HepG2 (cell line): Measurements from ENCODE around the gene RMRP. TPM values are rescaled to one million over a fixed set of nuclear protein-coding genes. Genes with fewer than 3 reads are reported as not detected.

ENCODE experiments used
- ASH2L ChIP-seq: fragments of 300-600, 200-600 bp; sonication (generic); IDR thresholded peaks from 2 replicates; pipeline ENCODE4 v1.7.0; 2017; ENCODE audit warnings: low read depth, mild to moderate bottlenecking, moderate library complexity, mixed read lengths, low read length; ENCODE audit not compliant: insufficient read length
- FOXJ3 ChIP-seq: sonication (generic); formaldehyde crosslinking; IDR thresholded peaks from 2 replicates; pipeline ENCODE4 v1.4.0; 2020; ENCODE audit warnings: missing genetic modification reagents, mild to moderate bottlenecking, borderline replicate concordance
- HMGA1 ChIP-seq: sonication (generic); formaldehyde crosslinking; conservative IDR thresholded peaks from 2 replicates; pipeline ENCODE4 v1.4.0; 2020; ENCODE audit warnings: missing genetic modification reagents
- NFE2 ChIP-seq: sonication (generic); formaldehyde crosslinking; IDR thresholded peaks from 2 replicates; pipeline ENCODE4 v1.4.0; 2020; ENCODE audit warnings: missing genetic modification reagents
- RXRA ChIP-seq: sonication (generic); formaldehyde crosslinking; IDR thresholded peaks from 2 replicates; pipeline ENCODE4 v1.5.1; 2020; ENCODE audit warnings: missing genetic modification reagents
- SRSF9 ChIP-seq: fragments of 200-400 bp; formaldehyde crosslinking; IDR thresholded peaks from 2 replicates; pipeline ENCODE4 v1.6.1; 2018; ENCODE audit warnings: borderline replicate concordance, mild to moderate bottlenecking, low read depth, low read length; ENCODE audit not compliant: insufficient read depth, poor library complexity, severe bottlenecking
- XBP1 ChIP-seq: sonication (generic); formaldehyde crosslinking; IDR thresholded peaks from 2 replicates; pipeline ENCODE4 v1.5.0; 2020; ENCODE audit warnings: missing genetic modification reagents
- YEATS2 ChIP-seq: sonication (generic); formaldehyde crosslinking; IDR thresholded peaks from 2 replicates; pipeline ENCODE4 v1.4.0; 2020; ENCODE audit warnings: missing genetic modification reagents, borderline replicate concordance
- ZNF274 ChIP-seq: sonication (generic); formaldehyde crosslinking; IDR thresholded peaks from 2 replicates; pipeline ENCODE4 v1.5.1; 2020; ENCODE audit warnings: mild to moderate bottlenecking, missing genetic modification reagents
- ZNF292 ChIP-seq: sonication (generic); formaldehyde crosslinking; IDR thresholded peaks from 2 replicates; pipeline ENCODE4 v1.8.1; 2022; ENCODE audit warnings: mild to moderate bottlenecking, low read depth, missing genetic modification reagents, borderline replicate concordance
- ZNF550 ChIP-seq: sonication (generic); formaldehyde crosslinking; IDR thresholded peaks from 2 replicates; pipeline ENCODE4 v1.4.0; 2020; ENCODE audit warnings: mild to moderate bottlenecking, missing genetic modification reagents, borderline replicate concordance
- ZNF556 ChIP-seq: sonication (generic); formaldehyde crosslinking; IDR thresholded peaks from 2 replicates; pipeline ENCODE4 v1.4.0; 2020; ENCODE audit warnings: mild to moderate bottlenecking, missing genetic modification reagents, borderline replicate concordance
- ZNF570 ChIP-seq: sonication (generic); formaldehyde crosslinking; IDR thresholded peaks from 2 replicates; pipeline ENCODE4 v1.4.0; 2020; ENCODE audit warnings: mild to moderate bottlenecking, missing genetic modification reagents, borderline replicate concordance
- ZNF589 ChIP-seq: sonication (generic); formaldehyde crosslinking; conservative IDR thresholded peaks from 2 replicates; pipeline ENCODE4 v1.8.0; 2022; ENCODE audit warnings: mild to moderate bottlenecking, moderate library complexity, missing genetic modification reagents
- ZNF781 ChIP-seq: sonication (generic); formaldehyde crosslinking; IDR thresholded peaks from 2 replicates; pipeline ENCODE4 v1.5.1; 2020; ENCODE audit warnings: borderline replicate concordance, mild to moderate bottlenecking, missing genetic modification reagents; ENCODE audit errors: not compliant biosample characterization
- ZNF816 ChIP-seq: sonication (generic); formaldehyde crosslinking; IDR thresholded peaks from 2 replicates; pipeline ENCODE4 v1.8.0; 2022; ENCODE audit warnings: missing genetic modification reagents, mild to moderate bottlenecking, borderline replicate concordance
- polyA plus RNA-seq, 8 experiments: library from polyadenylated mRNA; depleted of rRNA in 3 of 8; stranded (reverse) in 7 of 8; unstranded in 1 of 8; fragments of >200 nt; fragmentation: Illumina TruSeq in 4 of 8; extraction: Trizol in 4 of 8; gene quantifications; 2 replicates each; pipeline versions ENCODE4 v1.2.1 to v1.2.3, GENCODE V29; 2011 to 2016; ENCODE audit warnings: low read depth in 4 of 8, missing spikeins in 1 of 8, mixed read lengths in 1 of 8; ENCODE audit not compliant: insufficient read depth in 1 of 8
- total RNA-seq, 5 experiments: library from RNA; depleted of rRNA; stranded (reverse); fragments of >200 nt; fragmentation: Illumina TruSeq; extraction: Trizol; gene quantifications; 2 replicates each; pipeline ENCODE4 v1.2.3, GENCODE V29; 2016; ENCODE audit warnings: low read depth in 1 of 5
- TF ChIP-seq, protein P1 (sequence below): sonication (generic); formaldehyde crosslinking; IDR thresholded peaks from 2 replicates; pipeline ENCODE4 v1.5.1; 2020; ENCODE audit warnings: missing genetic modification reagents, mild to moderate bottlenecking, borderline replicate concordance
- TF ChIP-seq, protein P2 (sequence below): sonication (generic); formaldehyde crosslinking; IDR thresholded peaks from 2 replicates; pipeline ENCODE4 v1.8.1; 2023; ENCODE audit warnings: mild to moderate bottlenecking, missing genetic modification reagents
- TF ChIP-seq, protein P3 (sequence below): sonication (generic); formaldehyde crosslinking; IDR thresholded peaks from 2 replicates; pipeline ENCODE4 v1.8.0; 2022; ENCODE audit warnings: mild to moderate bottlenecking, missing genetic modification reagents, moderate library complexity
- TF ChIP-seq, protein P4 (sequence below): IDR thresholded peaks from 2 replicates; pipeline ENCODE4 v1.6.1; 2012; ENCODE audit warnings: low read length, improper control_type of control experiment

The RMRP gene
- total and polyA plus RNA-seq, 2 of the 13 experiments (the other 11 are each of a cell fraction or from before 2014, with no cell fraction given), result 51.4 to 4,025 TPM

DNA sequence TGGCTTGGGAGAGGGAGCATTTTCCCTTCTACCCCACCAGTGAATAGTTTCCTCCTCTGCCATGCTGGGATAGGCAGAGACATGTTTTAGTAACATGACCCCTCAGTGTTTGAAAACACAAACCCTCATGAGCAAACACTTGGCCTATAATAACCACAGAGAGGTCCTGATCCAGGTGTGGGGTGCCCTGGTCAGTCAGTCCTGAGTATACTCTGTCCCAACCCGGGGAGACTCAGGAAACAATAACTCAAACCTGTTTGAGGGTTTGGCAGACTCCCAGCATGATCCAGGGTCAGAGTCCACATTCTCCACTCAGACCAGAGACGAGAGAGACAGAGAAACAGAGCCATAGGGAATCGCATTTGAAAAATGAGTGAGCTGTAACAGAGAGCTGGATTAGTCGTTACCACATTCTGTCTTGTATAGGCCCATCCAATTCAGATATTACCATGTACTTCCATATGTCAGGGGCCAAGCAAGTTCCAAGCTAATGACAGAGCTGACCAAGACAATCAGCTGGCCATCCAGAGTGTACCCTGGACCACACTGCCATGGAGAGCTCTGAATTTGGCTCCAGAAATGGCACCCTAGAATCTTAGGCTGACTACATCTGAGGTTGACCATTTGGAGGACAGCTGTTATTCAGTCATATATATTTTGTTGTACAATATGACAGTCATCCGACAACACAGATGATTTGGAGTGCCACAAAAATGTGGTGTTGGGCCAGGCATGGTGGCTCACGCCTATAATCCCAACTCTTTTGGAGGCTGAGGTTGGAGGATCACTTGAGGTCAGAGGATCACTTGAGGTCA is 11.7 kb upstream of the RMRP start (continued):
- TF ChIP-seq, protein P1, sequence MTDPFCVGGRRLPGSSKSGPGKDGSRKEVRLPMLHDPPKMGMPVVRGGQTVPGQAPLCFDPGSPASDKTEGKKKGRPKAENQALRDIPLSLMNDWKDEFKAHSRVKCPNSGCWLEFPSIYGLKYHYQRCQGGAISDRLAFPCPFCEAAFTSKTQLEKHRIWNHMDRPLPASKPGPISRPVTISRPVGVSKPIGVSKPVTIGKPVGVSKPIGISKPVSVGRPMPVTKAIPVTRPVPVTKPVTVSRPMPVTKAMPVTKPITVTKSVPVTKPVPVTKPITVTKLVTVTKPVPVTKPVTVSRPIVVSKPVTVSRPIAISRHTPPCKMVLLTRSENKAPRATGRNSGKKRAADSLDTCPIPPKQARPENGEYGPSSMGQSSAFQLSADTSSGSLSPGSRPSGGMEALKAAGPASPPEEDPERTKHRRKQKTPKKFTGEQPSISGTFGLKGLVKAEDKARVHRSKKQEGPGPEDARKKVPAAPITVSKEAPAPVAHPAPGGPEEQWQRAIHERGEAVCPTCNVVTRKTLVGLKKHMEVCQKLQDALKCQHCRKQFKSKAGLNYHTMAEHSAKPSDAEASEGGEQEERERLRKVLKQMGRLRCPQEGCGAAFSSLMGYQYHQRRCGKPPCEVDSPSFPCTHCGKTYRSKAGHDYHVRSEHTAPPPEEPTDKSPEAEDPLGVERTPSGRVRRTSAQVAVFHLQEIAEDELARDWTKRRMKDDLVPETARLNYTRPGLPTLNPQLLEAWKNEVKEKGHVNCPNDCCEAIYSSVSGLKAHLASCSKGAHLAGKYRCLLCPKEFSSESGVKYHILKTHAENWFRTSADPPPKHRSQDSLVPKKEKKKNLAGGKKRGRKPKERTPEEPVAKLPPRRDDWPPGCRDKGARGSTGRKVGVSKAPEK, result no peak
- TF ChIP-seq ZNF556 (no peak), ZNF292 (CRISPR knock-in tag) (peak; percentile 72; the same call in 1 of the 2 replicates), ZNF816 (CRISPR knock-in tag) (no peak), YEATS2 (peak; percentile 59; the same call in 1 of the 2 replicates), ZNF274 (CRISPR knock-in tag) (no peak), HMGA1 (no peak), SRSF9 (no peak), ZNF589 (CRISPR knock-in tag) (no peak), ASH2L (peak; percentile 63), RXRA (CRISPR knock-in tag) (no peak), ZNF781 (CRISPR knock-in tag) (no peak), FOXJ3 (CRISPR knock-in tag) (peak; percentile 26; the same call in 1 of the 2 replicates), ZNF570 (CRISPR knock-in tag) (no peak), NFE2 (CRISPR knock-in tag) (no peak), ZNF550 (CRISPR knock-in tag) (no peak), XBP1 (no peak)
- TF ChIP-seq, protein P2, sequence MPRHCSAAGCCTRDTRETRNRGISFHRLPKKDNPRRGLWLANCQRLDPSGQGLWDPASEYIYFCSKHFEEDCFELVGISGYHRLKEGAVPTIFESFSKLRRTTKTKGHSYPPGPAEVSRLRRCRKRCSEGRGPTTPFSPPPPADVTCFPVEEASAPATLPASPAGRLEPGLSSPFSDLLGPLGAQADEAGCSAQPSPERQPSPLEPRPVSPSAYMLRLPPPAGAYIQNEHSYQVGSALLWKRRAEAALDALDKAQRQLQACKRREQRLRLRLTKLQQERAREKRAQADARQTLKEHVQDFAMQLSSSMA (CRISPR knock-in tag), result no peak
- TF ChIP-seq, protein P3, sequence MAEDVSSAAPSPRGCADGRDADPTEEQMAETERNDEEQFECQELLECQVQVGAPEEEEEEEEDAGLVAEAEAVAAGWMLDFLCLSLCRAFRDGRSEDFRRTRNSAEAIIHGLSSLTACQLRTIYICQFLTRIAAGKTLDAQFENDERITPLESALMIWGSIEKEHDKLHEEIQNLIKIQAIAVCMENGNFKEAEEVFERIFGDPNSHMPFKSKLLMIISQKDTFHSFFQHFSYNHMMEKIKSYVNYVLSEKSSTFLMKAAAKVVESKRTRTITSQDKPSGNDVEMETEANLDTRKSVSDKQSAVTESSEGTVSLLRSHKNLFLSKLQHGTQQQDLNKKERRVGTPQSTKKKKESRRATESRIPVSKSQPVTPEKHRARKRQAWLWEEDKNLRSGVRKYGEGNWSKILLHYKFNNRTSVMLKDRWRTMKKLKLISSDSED (CRISPR knock-in tag), result no peak
- TF ChIP-seq, protein P4, sequence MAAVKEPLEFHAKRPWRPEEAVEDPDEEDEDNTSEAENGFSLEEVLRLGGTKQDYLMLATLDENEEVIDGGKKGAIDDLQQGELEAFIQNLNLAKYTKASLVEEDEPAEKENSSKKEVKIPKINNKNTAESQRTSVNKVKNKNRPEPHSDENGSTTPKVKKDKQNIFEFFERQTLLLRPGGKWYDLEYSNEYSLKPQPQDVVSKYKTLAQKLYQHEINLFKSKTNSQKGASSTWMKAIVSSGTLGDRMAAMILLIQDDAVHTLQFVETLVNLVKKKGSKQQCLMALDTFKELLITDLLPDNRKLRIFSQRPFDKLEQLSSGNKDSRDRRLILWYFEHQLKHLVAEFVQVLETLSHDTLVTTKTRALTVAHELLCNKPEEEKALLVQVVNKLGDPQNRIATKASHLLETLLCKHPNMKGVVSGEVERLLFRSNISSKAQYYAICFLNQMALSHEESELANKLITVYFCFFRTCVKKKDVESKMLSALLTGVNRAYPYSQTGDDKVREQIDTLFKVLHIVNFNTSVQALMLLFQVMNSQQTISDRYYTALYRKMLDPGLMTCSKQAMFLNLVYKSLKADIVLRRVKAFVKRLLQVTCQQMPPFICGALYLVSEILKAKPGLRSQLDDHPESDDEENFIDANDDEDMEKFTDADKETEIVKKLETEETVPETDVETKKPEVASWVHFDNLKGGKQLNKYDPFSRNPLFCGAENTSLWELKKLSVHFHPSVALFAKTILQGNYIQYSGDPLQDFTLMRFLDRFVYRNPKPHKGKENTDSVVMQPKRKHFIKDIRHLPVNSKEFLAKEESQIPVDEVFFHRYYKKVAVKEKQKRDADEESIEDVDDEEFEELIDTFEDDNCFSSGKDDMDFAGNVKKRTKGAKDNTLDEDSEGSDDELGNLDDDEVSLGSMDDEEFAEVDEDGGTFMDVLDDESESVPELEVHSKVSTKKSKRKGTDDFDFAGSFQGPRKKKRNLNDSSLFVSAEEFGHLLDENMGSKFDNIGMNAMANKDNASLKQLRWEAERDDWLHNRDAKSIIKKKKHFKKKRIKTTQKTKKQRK, result no peak
